Smooth muscle cell (in vitro differentiated cells): ENCODE results near the gene RNF150. TPM values are rescaled to one million over a fixed set of nuclear protein-coding genes. Genes with fewer than 3 reads are reported as not detected.

Experiments used
- DNase-seq: peaks from one replicate; lab custom pipeline; 2025; ENCODE audit not compliant: unreplicated experiment; lab: John Stamatoyannopoulos, UW
- H2AFZ ChIP-seq: fragments of 200-600 bp; sonication (generic); 2 replicates; pipeline ENCODE4 v1.6.0; 2016; ENCODE audit warnings: antibody characterized with exemption, low read depth, mild to moderate bottlenecking
- H3F3A ChIP-seq: fragments of 200-600 bp; sonication (generic); 2 replicates; pipeline ENCODE4 v1.6.0; 2017; ENCODE audit warnings: antibody characterized with exemption, low read depth
- H3K27ac ChIP-seq: fragments of 200-600 bp; sonication (generic); 2 replicates; pipeline ENCODE4 v1.5.1; 2016; ENCODE audit warnings: low read depth, mild to moderate bottlenecking
- H3K27me3 ChIP-seq: fragments of 200-600 bp; sonication (generic); 2 replicates; pipeline ENCODE4 v1.6.1; 2016; ENCODE audit warnings: low read depth, mild to moderate bottlenecking
- H3K36me3 ChIP-seq: fragments of 200-600 bp; sonication (generic); 2 replicates; pipeline ENCODE4 v1.5.1; 2016; ENCODE audit warnings: low read depth
- H3K4me1 ChIP-seq: fragments of 200-600 bp; sonication (generic); 2 replicates; pipeline ENCODE4 v1.5.1; 2016; ENCODE audit warnings: low read depth
- H3K4me2 ChIP-seq: fragments of 200-600 bp; sonication (generic); 2 replicates; pipeline ENCODE4 v1.6.0; 2016; ENCODE audit warnings: mild to moderate bottlenecking
- H3K4me3 ChIP-seq: fragments of 200-600 bp; sonication (generic); 2 replicates; pipeline ENCODE4 v1.5.1; 2016; ENCODE audit warnings: mild to moderate bottlenecking
- H3K79me2 ChIP-seq: fragments of 200-600 bp; sonication (generic); 2 replicates; pipeline ENCODE4 v1.6.0; 2016; ENCODE audit warnings: low read depth, mild to moderate bottlenecking
- H3K9ac ChIP-seq: fragments of 200-600 bp; sonication (generic); 2 replicates; pipeline ENCODE4 v1.6.0; 2016; ENCODE audit warnings: low read depth
- H3K9me3 ChIP-seq: fragments of 200-600 bp; sonication (generic); replicated peaks from 2 replicates; pipeline ENCODE4 v1.5.1; 2016; ENCODE audit warnings: low read depth
- H4K20me1 ChIP-seq: fragments of 200-600 bp; sonication (generic); 2 replicates; pipeline ENCODE4 v1.6.0; 2016; ENCODE audit warnings: low read depth
- CTCF ChIP-seq: fragments of 200-600 bp; sonication (generic); IDR thresholded peaks from 2 replicates; pipeline ENCODE4 v1.5.1; 2017; ENCODE audit warnings: borderline replicate concordance, mild to moderate bottlenecking, antibody characterized with exemption; ENCODE audit not compliant: insufficient read depth, poor library complexity, severe bottlenecking
- WGBS: methylation state at CpG from one replicate; pipeline ENCODE4 v1.1.7; 2016; ENCODE audit warnings: low lambda C conversion rate; 5-methylcytosine and 5-hydroxymethylcytosine counted together
- polyA plus RNA-seq: library from polyadenylated mRNA; unstranded; fragments of >200 nt; fragmentation: Nextera tagmentation; extraction: Ambion mirVana; gene quantifications from 2 replicates; pipeline ENCODE4 v1.2.1, GENCODE V29; 2016
- total RNA-seq: library from RNA; depleted of rRNA; stranded (reverse); fragments of >200 nt; gene quantifications from 2 replicates; pipeline ENCODE4 v1.2.3, GENCODE V29; 2014

RNF150 gene
- total and polyA plus RNA-seq, 2 experiments from 2014 or later, result 0.09 to 2.2 TPM

GRCh38 chr4:140849526-140849925 lies 283.7 kb downstream of the RNF150 start:
- Histone ChIP-seq H3K79me2 (no peaks in the 10 kb centered on the region), H3K4me3 (no peak overlapping the region), H3F3A (no peaks in the 10 kb centered on the region), H3K27me3 (no peaks in the 10 kb centered on the region), H2AFZ (no peak overlapping the region), H4K20me1 (no peaks in the 10 kb centered on the region), H3K36me3 (no peaks in the 10 kb centered on the region), H3K9ac (no peak overlapping the region), H3K27ac (no peak overlapping the region), H3K4me2 (no peak overlapping the region), H3K4me1 (no peaks in the 10 kb centered on the region), H3K9me3 (no peaks in the 10 kb centered on the region)
- DNase-seq, result no peak
- WGBS, result 94% methylated on average over 1 of the region's 1 CpG
- no peak for TF ChIP-seq CTCF

- TF ChIP-seq CTCF, result no peak
Measured at GRCh38 chr4:140846736-140847135, 286.5 kb downstream of the RNF150 start.

GRCh38 chr4:140844061-140844460 lies 289.2 kb downstream of the RNF150 start:
- 83% methylated on average over 1 of the region's 1 CpG for WGBS
- peaks cover 9% of the 10 kb centered on the region for H3K4me1 ChIP-seq
- H3K4me2 ChIP-seq, result no peak overlapping the region
- no peaks in the 10 kb centered on the region for H3F3A ChIP-seq
- no peaks in the 10 kb centered on the region for H3K9me3 ChIP-seq
- no peak overlapping the region for H3K9ac ChIP-seq
- H4K20me1 ChIP-seq, result no peaks in the 10 kb centered on the region
- no peak overlapping the region for H3K27ac ChIP-seq
- H3K4me3 ChIP-seq, result no peak overlapping the region
- TF ChIP-seq CTCF, result no peak
- DNase-seq, result no peak
- no peaks in the 10 kb centered on the region for H3K36me3 ChIP-seq
- no peaks in the 10 kb centered on the region for H3K27me3 ChIP-seq
- no peaks in the 10 kb centered on the region for H3K79me2 ChIP-seq
- no peak overlapping the region for H2AFZ ChIP-seq

More at GRCh38 chr4:140846736-140847135, 286.5 kb downstream of the RNF150 start:
- Histone ChIP-seq H3K36me3 (no peaks in the 10 kb centered on the region), H3K27ac (no peak overlapping the region), H3K4me3 (no peak overlapping the region), H3K4me2 (no peak overlapping the region), H3K79me2 (no peaks in the 10 kb centered on the region), H3K9me3 (no peaks in the 10 kb centered on the region), H3K9ac (no peak overlapping the region), H4K20me1 (no peaks in the 10 kb centered on the region), H3K27me3 (no peaks in the 10 kb centered on the region), H3F3A (no peaks in the 10 kb centered on the region), H2AFZ (no peak overlapping the region), H3K4me1 (no peaks in the 10 kb centered on the region)
- no peak for DNase-seq

DNA sequence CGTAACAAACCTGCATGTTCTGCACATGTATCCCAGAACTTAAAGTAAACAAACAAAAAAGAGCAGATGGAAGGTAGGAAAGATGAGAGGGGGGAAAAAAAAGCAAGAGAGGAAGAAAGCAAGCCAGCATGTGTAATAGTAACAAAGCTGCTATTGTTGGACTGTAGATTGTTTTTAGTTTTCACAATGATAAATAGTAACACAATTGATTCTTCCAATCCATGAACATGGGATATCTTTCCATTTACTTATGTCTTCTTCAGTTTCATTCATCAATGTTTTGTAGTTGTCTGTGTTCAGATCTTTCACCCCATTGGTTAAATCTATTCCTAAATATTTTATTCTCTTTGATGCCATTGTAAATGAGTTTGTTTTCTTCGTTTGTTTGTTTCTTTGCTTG lies 292.1 kb downstream of the RNF150 start:
- 90% methylated on average over 2 of the region's 2 CpGs for WGBS
- no peak overlapping the region for H3K27ac ChIP-seq
- no peak overlapping the region for H3K4me2 ChIP-seq
- H3K4me3 ChIP-seq, result no peak overlapping the region
- H3K9me3 ChIP-seq, result no peaks in the 10 kb centered on the region
- no peak for DNase-seq
- H3K27me3 ChIP-seq, result no peaks in the 10 kb centered on the region
- H3K79me2 ChIP-seq, result no peaks in the 10 kb centered on the region
- TF ChIP-seq CTCF, result no peak
- H3F3A ChIP-seq, result no peaks in the 10 kb centered on the region
- peaks cover 9% of the 10 kb centered on the region for H3K4me1 ChIP-seq
- H3K9ac ChIP-seq, result no peak overlapping the region
- no peak overlapping the region for H2AFZ ChIP-seq
- H4K20me1 ChIP-seq, result no peaks in the 10 kb centered on the region
- H3K36me3 ChIP-seq, result no peaks in the 10 kb centered on the region
